ENCODE results near the gene RRP8.

The RRP8 gene

DNA sequence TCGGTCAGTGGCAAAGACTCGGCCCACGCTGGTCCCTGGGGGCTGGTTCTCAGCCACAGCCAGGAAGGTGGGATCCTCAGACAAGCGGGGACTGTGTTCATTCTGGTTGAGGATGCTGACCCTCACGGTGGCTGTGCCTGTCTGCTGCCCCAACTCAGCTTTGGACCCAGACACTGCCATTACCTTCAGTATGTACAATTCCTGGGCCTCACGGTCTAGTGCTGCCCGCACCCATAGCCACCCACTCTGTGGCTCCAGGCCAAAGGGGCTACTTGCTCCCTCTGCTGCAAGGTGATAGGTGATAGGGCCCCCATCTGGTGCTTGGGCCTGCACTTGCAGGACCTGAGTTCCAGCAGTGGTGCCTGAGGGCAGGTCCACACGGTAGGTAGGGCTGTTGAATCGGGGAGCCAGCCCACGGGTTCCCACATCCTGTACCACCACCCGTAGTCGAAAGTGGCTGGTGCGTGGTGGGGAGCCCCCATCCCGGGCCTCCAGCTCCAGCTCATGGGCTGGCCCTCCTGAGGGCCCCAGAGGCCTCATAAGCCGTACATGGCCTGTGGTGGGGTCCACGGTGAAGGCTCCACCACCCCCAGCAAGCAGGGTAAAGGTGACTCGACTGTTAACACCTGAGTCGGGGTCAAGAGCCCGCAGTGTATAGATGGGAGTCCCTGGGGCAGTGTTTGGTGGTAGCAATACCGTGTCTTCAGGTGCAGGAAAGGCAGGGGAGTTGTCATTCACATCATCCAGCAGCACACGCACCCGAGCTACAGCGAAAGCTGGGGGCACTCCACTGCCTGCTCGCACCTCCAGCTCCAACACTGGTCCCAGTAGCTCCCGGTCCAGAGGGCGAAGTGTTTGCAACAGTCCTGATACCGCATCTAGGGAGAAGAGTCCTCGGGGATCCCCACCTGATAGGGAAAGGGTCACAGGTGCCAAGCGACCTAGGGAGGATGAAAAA is 29.0 kb upstream of the RRP8 start:
- DNase-seq (ENCODE audit: low spot score) = no peak

DNA sequence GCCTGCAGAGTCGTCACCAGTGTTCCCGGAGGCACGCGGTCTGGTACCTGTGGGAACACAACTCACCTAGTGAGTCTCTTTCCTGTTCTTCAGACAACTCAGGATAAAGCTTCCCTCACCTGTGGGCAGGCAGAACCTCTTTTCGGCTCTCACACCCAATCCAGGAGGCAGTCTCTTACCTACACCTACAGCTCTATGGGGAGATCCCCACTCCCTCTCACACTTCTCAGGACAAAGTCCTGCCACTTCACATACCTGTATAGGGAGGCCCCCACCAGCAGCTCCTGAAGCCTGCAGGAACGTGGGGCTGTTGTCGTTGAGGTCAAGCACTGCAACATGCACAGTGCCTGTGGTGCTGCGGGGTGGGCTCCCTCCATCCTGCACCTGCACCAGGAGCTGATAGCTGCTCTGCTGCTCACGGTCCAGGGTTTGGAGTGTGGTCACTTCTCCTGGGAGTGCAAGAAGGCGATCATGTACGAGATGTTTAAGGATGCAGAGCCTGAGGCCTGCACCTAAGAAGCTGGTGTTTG is 28.0 kb upstream of the RRP8 start:
- DNase-seq (ENCODE audit: low spot score) = no peak

DNA sequence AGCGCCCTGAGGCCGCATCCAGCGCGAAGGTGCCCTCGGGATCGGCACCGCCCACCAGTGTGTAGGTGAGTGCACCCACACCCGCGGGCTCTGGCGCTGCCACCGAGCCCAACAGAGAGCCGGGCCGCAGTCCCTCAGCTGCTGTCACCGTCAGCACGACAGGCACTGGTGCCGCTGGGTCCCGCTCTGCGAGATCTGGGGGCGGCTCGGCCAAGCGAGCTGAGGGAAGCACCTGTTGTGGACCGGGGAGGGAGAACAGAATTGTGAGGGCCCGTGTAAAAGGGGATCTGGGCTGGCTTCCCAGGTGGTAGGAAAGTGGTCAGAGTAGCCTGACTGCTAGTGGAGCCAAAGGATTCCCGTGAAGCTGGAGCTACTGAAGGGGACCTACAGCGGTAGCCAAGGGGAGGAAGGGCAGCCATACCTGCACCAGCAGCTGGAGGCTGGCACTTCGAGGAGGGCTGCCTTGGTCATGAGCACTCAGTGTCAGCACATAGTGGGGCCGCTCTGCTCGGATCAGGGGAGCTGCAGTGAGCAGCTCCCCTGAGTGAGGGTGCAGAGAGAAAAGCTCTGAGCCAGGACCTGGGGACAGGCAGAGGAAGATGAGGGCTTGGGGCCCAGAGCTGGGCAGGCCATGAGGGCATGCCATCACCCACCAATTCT is 27.3 kb upstream of the RRP8 start:
- no peak for DNase-seq (ENCODE audit: low spot score)

DNA sequence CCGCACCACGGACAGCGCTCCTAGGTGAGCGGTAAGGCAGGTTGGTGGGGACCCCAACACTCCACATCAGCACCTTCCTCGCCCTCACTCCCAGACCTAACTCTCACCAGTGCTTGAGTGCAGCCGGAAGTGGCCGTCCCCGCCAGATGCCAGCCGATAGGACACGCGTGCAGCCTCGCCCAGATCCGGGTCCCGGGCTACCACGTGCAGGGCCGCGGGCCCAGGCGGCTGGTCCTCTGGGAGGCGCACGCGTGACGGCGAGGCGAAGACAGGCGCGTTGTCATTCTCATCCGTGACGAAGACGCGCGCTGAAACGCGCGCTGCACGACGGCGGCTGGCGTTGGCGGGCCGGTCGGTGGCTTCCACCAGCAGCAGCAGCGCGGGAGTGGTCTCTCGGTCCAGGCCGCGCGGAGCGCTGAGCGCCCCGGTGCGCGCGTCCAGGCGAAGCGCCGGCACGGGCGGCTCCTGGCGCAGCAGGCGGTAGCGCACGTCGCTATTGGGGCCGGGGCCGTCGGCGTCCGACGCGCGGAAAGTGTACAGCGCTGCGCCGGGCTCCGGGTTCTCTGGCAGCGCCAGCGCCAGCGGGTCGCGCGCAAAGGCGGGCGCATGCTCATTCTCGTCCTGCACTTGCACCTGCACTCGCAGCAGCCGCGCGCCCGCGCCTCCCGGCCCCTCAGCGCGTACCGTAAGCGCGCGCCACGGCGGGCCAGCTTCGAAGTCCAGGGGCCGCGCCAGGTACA is 26.6 kb upstream of the RRP8 start:
- no peak for DNase-seq (ENCODE audit: low spot score)

DNA sequence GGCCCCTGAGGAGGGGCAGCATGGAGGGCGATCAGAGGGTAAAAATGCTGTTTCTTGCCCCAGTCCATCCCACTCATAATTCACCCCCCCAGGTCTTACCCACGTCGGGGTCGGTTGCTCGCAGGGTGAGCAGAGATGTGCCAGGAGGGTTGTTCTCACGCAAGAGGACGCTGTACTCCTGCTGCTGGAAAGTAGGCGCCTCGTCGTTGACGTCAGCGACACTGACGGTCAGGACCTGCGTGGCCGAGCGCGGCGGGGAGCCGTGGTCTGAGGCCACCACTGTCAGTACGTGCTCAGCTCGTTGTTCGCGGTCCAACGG is 26.1 kb upstream of the RRP8 start:
- DNase-seq (ENCODE audit: low spot score) = no peak

DNA sequence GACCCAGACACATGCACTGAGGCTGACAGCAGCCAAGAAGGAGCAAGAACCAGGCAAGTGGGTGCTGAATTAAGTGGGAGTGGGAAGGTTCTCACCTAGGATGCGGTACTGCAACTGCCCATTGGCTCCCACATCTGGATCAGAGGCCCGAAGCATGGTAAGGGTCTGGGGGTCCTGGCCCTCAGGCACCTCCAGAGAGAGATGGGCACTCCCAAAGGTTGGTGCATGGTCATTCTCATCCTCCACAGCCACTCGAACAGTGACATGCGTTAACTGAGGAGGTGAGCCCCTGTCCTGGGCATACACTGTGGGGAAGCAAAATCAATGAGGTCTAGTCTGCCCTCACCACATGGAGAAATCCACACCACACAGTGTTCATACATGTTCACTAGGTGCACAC is 25.1 kb upstream of the RRP8 start:
- DNase-seq (ENCODE audit: low spot score) = no peak

DNA sequence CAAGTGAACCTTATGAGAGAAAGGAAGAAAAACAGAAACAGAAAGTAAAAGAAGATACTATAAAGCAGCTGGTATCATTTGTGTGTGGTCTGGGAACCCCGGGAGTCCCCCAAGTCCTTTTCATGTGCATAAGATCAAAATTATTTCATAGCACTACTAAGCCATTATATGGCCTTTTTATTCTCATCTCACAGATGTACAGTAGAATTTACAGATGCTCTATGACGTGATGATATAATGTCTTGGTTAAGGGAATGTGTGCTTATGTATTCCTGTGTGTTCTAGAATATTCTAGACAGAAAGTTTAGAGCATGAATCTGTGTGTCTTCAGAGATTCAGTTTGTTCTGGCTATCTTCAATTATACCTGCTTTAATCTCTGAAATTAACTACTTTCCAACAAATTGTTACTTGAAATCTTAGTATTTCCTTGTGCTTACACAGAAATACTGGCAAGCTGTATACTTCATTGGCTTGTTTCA is 24.4 kb upstream of the RRP8 start:
- DNase-seq (ENCODE audit: low spot score) = no peak

DNA sequence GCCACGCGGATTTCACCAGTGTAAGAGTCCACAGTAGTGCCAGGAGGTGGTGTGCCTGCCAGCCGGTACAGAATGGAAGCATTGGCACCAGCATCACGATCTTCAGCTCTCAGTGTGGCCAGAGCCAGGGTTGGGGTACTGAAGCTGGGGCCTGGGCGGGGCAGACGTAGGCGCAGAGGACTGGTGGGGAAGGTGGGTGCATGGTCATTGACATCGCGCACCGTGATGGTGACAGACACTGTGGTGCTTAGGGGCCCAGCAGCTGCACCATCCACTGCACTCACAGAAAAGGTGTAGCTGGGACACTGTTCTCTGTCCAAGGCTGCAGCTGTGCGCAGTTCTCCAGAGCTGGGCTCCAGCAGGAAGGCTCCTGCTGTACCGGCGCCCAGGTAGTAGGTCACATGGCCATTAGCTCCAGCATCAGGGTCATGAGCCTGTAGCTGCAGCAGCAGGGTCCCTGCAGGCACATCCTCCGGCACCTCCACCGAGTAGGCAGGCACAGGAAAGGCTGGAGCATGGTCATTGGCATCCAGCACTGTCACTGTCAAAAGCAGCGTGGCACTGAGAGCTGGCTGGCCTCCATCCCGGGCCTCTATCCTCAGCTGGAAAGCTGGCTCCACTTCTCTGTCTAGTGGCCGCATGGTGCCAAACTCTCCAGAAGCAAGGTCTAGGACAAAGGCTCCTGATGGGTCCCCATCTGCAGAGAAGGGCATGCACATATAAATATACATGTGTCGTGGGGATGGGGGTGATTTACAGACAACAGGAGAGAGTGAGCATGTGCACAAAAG is 23.8 kb upstream of the RRP8 start:
- no peak for DNase-seq (ENCODE audit: low spot score)

DNA sequence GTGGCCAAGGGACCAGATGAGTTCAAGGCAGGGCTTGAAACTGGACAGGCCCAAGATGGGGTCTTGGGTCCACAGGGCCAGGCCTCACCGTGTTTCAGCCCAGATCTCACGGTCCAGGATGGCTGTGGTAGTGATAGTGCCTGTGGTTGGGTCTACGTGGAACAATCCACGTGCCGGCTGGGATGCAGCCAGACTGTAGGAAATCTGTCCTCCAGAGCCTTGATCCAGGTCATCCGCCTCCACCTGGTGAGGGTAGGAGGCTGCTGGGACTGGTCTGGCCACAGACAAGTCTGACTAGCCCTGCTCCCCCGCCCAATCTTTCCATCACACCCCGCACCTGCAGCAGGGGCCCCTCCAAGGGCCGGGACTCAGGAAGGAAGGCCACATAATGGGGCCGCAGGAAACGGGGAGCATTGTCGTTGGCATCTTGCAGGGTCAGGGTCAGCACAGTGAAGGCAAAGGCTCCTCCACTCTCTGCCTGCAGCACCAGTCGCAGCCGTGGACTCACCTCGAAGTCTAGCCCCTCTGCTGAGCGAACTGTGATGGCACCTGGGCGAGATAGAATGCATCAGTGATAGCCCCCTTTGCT is 22.5 kb upstream of the RRP8 start:
- no peak for DNase-seq (ENCODE audit: low spot score)

DNA sequence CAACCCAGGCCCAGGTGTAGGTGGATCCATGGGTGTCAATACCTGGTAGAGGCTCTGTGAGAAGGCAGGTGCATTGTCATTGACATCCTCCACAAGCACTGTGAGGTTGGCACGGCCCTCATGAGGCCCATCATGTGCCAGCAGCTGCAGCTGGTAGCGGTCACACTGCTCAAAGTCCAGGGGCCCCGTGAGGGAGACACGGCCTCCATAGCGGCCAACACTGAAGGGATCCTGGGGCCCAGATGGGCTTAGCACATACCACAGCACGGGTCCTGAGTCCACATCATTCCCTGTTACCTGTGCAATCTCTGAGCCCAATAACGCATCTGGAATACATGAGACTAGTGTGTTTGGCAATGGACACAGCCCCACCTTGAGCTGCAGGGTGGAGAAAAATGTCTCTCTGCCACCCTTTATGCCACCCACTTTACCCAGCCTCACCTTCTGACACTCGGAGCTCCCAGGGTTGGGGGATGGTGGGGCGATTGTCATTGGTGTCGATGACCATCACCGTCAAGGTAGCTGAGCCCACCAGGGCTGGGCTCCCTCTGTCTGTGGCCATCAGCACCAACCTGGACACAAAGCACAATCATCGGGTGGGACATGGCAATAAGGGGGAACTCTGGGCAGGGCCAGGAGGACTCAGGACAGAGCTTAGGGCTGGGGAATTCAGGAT is 21.9 kb upstream of the RRP8 start:
- no peak for DNase-seq (ENCODE audit: low spot score)

DNA sequence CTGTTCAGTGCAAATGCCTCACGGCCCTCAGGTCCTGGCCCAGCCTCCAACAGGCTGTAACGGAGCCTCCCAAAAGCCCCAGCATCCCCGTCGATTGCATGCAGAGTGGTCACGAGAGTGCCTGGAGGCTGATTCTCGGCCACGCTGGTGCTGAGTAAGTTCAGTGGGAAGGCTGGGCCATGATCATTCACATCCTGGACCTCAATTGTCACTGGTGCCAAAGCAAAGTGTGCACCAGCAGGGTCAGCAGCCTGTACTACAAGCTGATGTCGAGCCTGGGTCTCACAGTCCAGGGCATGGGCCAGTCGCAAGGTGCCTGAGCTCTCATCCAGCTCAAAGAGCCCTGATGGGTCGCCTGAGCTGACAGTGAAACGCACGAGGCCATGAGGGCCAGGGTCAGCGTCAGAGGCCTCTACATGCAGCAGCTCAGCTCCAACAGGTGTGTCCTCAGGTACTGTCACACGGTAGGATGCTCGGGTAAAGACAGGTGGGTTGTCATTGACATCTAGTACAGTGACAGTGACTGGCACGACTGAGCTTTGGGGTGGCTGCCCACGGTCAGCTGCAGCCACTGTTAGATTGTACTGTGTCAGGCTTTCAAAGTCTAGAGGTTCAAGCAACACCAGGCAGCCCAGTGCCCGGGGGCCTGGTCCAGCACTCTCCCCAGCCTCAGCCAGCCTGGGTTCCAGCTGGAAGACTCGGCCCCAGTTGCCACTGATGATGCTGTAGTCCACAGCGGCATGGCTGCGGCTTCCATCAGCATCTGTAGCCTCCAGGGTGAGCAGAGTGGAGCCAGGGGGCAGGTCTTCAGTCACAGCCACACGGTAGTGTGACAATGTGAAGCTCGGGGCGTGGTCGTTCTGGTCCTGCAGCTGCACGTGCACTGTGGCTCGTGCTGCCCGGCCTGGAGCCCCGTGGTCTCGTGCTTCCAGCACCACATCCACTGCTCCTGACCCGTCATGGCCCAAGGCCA is 20.3 kb upstream of the RRP8 start:
- no peak for DNase-seq (ENCODE audit: low spot score)

DNA sequence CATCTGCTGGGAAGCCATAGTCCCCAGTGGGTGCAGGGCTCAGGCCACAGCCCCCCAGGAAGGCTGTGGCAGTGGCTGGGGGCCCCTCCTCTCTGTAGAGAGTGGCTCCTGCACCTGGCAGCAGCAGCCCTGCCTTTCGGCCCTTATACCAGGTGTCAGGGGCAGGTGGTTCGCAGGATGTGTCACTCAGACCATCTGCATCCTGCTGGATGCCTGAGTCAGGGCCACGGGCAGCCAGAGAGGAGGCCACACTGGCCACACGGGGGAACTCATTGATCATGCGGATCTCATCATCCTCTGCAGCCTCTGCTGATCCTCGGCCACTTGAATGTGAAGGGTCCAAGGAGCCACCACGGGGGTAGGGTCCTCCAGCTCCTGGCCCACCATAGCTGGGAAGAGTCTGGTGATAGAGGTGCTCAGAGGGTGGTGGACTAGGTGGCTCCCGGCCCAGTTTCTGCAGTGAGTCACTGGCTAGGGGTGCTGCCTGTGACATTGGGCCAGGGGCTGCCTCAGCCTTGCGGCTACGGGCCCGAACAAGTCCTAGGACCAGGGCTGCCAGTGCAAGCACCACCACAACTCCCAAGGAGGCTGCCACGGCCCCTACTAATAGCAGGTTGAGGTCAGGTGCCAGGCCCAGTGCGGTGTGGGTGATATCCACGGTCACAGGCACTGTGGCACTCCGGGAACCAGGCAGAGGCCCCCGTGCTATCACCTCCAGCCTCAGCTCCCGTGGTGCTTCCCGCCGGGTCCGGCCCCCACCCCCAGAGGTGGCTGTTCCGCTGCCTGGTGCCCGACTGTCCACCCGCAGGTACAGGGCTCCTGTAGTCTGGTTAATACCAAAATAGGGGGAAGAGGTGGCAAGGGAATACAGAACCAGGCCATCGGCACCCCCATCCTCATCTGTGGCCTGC is 19.1 kb upstream of the RRP8 start:
- DNase-seq (ENCODE audit: low spot score) = no peak

DNA sequence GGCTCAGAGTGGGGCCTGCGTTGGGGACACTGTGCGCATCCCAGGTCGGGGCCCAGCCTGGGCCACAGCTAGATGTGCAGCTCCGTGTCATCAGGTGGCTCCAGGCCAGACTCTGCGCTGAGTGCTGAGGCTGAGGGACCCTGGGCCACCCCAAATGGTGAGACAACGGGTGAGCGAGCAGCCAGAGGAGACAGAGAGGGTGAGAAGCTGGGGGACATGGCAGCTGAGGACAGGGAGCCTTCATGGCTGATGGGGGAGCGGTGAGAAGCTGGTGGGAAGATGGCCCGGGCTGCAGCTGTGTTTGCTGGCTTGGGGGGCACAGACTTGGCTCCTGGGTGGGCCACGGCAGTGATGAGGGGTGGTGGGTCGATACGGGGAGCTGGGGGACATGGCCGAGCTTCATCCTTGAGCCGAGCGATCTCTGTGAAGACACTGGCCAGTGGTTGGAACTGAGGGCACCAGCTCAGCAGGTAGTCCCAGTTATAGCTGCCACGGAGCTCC is 18.3 kb upstream of the RRP8 start:
- no peak for DNase-seq (ENCODE audit: low spot score)

DNA sequence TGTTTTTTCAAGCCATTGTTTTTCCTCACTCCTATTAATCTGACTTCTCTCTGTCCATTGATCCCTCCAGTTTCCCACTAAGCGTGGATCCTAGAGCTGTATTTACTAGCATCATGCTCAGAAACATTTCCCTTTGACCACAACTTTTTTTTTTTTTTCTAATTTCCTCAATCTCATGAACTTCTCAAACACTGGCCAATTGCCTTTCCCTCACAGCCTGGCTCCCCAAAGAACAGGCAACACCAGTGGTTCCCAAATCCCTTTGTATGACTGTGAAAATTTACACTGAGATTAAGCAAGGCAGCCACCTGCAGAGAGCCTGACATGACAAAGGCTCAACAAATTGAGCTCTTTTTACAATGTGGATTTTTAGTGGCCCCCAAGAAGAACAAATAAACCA is 17.2 kb upstream of the RRP8 start:
- DNase-seq (ENCODE audit: low spot score) = no peak

DNA sequence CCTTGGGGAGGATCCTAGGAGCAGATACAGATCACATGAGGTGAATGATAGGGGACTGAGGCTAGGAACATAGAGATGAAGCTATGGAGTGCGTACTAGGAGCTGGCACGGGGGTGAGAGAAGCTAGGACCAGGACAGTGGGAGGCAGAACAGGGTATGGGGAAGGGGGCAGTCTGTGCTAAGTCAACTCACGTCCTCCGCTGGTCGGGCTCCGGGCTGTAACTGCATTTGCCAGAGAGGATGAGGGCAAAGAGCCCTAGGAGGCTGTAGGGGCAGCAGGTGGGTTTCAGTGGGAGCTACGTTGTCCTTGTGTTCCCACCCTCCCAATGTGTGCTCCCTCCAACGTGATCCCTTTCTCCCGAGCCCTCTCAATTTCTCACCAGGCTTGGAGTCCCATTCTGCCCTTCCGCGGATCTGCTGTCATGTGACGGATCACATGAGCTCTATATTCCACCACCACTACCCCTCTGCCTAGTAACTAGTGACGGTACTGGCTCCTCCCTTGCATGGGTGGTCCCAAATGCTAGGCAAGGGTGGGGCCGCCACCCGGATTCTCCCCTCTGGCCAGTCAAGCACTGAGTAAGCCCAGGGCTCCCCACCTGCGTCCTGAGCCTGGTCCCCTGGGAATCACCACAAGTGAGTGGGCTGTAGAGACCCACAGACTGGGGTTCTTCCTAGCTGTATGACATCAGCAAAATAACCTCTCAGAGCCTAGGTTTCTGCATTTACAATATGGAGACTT is 15.8 kb upstream of the RRP8 start, which contains the start of gene TPP1:
Gene TPP1 (minus strand): TSS at position 419 of the 742 bp plus-strand sequence. CDS start 22 bp downstream, at position 397.
- DNase-seq (ENCODE audit: low spot score) = peak; percentile 92

DNA sequence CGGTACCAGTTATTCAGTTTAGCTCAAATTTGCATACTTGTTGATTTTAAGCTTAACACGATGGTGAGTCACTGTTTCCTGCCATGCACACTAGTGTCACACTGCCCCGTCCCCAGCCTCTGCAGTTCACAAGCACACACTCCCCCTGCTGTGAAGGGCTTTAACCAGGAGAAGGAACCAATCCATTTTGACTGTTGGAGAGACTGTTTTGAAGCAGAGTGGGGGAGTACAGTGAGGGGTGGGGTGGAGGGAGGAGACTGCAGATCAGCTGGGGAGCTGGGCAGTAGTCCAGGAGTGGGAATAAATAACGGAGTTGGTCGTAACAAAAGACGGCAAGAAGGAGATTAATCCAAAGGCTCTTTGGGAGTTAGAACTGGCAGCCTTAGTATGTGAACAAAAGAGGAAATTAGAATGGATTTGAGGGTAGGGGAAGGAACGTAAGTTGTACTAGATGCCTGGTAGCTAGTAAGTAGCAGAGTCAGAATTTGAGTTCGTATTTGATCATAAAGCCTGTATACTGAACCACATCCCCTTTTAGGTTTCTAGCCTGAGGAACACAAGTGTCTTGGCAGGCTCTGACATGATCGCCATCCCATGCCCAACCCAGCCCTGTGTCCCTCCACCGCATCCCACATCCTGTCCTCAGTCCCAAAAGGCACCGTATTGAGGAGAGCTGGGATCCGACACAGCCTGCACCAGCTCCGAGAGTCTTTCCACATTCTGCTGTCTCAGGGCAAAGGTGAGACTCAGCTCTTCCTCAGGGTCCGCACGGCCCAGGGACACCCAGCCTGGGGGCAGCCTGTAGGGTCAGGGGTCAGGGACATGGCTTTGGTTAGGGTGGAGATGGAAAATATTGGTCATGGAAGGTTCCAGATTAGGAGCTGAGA is 14.9 kb upstream of the RRP8 start:
- DNase-seq (ENCODE audit: low spot score) = peak; percentile 89
